CD14-positive monocyte (primary cell): Measurements from ENCODE around the gene KRT2. TPM values are rescaled to one million over a fixed set of nuclear protein-coding genes. Genes with fewer than 3 reads are reported as not detected.

Source experiments
- DNase-seq, 3 donors: peaks; one replicate each; pipeline ENCODE4 v3.0.0-alpha.2; 2011 to 2022
- H2AFZ ChIP-seq: 2 replicates; pipeline ENCODE4 v1.6.0; 2012; ENCODE audit warnings: mild to moderate bottlenecking, low read depth, low read length, inconsistent platforms; ENCODE audit not compliant: insufficient read depth, poor library complexity, severe bottlenecking
- H3K27ac ChIP-seq, 2 donors: 1 replicate in 1 of 2; 2 replicates in 1 of 2; pipeline ENCODE4 v1.5.1; 2012 to 2013; ENCODE audit warnings: low read length in 2 of 2, control low read depth in 1 of 2, inconsistent platforms in 1 of 2, low read depth in 1 of 2, mild to moderate bottlenecking in 1 of 2
- H3K27me3 ChIP-seq, 2 donors: one replicate each; pipeline versions ENCODE4 v1.6.0 to v1.6.1; 2011 to 2013; ENCODE audit warnings: low read length in 2 of 2; ENCODE audit not compliant: control insufficient read depth in 2 of 2, insufficient read depth in 2 of 2
- H3K36me3 ChIP-seq, 2 donors: replicated peaks in 1 of 2; 1 replicate in 1 of 2; 2 replicates in 1 of 2; pipeline versions ENCODE4 v1.5.1 to v1.6.1; 2012 to 2013; ENCODE audit warnings: low read length in 2 of 2, control low read depth in 1 of 2, inconsistent platforms in 1 of 2, mild to moderate bottlenecking in 1 of 2; ENCODE audit not compliant: insufficient read depth in 2 of 2, control insufficient read depth in 1 of 2
- H3K4me1 ChIP-seq, 2 donors: 1 replicate in 1 of 2; 2 replicates in 1 of 2; pipeline versions ENCODE4 v1.5.1 to v1.6.1; 2012 to 2013; ENCODE audit warnings: low read length in 2 of 2, control low read depth in 1 of 2, inconsistent platforms in 1 of 2, mild to moderate bottlenecking in 1 of 2, moderate library complexity in 1 of 2; ENCODE audit not compliant: insufficient read depth in 2 of 2, control insufficient read depth in 1 of 2
- H3K4me2 ChIP-seq: replicated peaks from 2 replicates; pipeline ENCODE3; 2012; ENCODE audit warnings: low read length, moderate library complexity, mild to moderate bottlenecking; ENCODE audit not compliant: poor library complexity, severe bottlenecking; ENCODE audit errors: extremely low read depth
- H3K4me3 ChIP-seq, 3 experiments: fragments of 200-600 bp in 1 of 3; sonication (generic) in 1 of 3; replicated peaks in 1 of 3; 1 replicate in 2 of 3; 2 replicates in 1 of 3; pipeline ENCODE4 v1.5.1; 2011 to 2013; ENCODE audit warnings: low read length in 3 of 3, mild to moderate bottlenecking in 3 of 3, control low read depth in 2 of 3, low read depth in 2 of 3, inconsistent platforms in 1 of 3, moderate library complexity in 1 of 3
- H3K79me2 ChIP-seq: 2 replicates; pipeline ENCODE4 v1.6.0; 2012; ENCODE audit warnings: mild to moderate bottlenecking, control low read depth, inconsistent platforms, low read length, moderate library complexity; ENCODE audit not compliant: insufficient read depth
- H3K9ac ChIP-seq: 2 replicates; pipeline ENCODE4 v1.6.0; 2017; ENCODE audit warnings: low read length, mild to moderate bottlenecking; ENCODE audit not compliant: insufficient read depth, poor library complexity, severe bottlenecking
- H3K9me3 ChIP-seq, 2 donors: replicated peaks in 1 of 2; 1 replicate in 1 of 2; 2 replicates in 1 of 2; pipeline versions ENCODE4 v1.5.1 to v1.6.1; 2012 to 2013; ENCODE audit warnings: low read length in 2 of 2, control low read depth in 1 of 2; ENCODE audit not compliant: control insufficient read depth in 1 of 2, insufficient read depth in 1 of 2
- H4K20me1 ChIP-seq: 2 replicates; pipeline ENCODE4 v1.6.0; 2012; ENCODE audit warnings: mild to moderate bottlenecking, low read length, control low read depth, moderate library complexity; ENCODE audit not compliant: insufficient read depth
- H3K27ac Mint-ChIP-seq, 7 donors: one replicate each; pipeline ENCODE4 v1.8.0; 2020; ENCODE audit warnings: mild to moderate bottlenecking in 7 of 7, mixed read lengths in 7 of 7, moderate library complexity in 6 of 7, inconsistent platforms in 2 of 7
- H3K27me3 Mint-ChIP-seq, 3 donors: one replicate each; pipeline ENCODE4 v1.8.0; 2021 to 2022; ENCODE audit warnings: low read depth in 3 of 3, mild to moderate bottlenecking in 3 of 3, mixed read lengths in 3 of 3, moderate library complexity in 3 of 3, inconsistent platforms in 1 of 3
- H3K36me3 Mint-ChIP-seq, 2 donors: one replicate each; pipeline ENCODE4 v1.8.0; 2020; ENCODE audit warnings: mixed read lengths in 2 of 2, inconsistent platforms in 1 of 2, mild to moderate bottlenecking in 1 of 2
- H3K4me1 Mint-ChIP-seq: one replicate; pipeline ENCODE4 v1.8.0; 2020; ENCODE audit warnings: mild to moderate bottlenecking, mixed read lengths
- H3K4me3 Mint-ChIP-seq, 2 donors: one replicate each; pipeline ENCODE4 v1.8.0; 2020; ENCODE audit warnings: mild to moderate bottlenecking in 2 of 2, mixed read lengths in 2 of 2, moderate library complexity in 1 of 2
- H3K9me3 Mint-ChIP-seq, 7 donors: one replicate each; pipeline ENCODE4 v1.8.0; 2020 to 2022; ENCODE audit warnings: mixed read lengths in 7 of 7, mild to moderate bottlenecking in 6 of 7, moderate library complexity in 6 of 7, inconsistent platforms in 2 of 7
- WGBS: methylation state at CpG from one replicate; pipeline ENCODE4 v1.1.5; 2013; ENCODE audit warnings: missing lambda C conversion rate; ENCODE audit not compliant: insufficient coverage; 5-methylcytosine and 5-hydroxymethylcytosine counted together
- intact Hi-C, 2 donors: fragments of 100-400 bp; cut with micrococcal nuclease; formaldehyde crosslinking; loops; one replicate each; pipeline versions ENCODE4 v1.15.0 to v1.15.1; 2023
- polyA plus RNA-seq, 3 donors: library from polyadenylated mRNA; depleted of rRNA in 1 of 3; unstranded in 2 of 3; stranded (reverse) in 1 of 3; fragments of 300-500 nt in 2 of 3; fragments of >200 nt in 1 of 3; fragmentation: Illumina TruSeq in 2 of 3; gene quantifications; 1 replicate in 2 of 3; 2 replicates in 1 of 3; pipeline ENCODE4 v1.2.3, GENCODE V29; 2012 to 2021
- TF ChIP-seq, protein P1 (sequence below): fragments of 200-600 bp; IDR thresholded peaks from one replicate; pipeline ENCODE4 v1.8.0; 2022; ENCODE audit warnings: antibody characterized with exemption, mild to moderate bottlenecking

KRT2 gene
- polyA plus RNA-seq, 3 donors: not detected

- H3K9me3 ChIP-seq: no peaks in the 10 kb centered on the region
- Mint-ChIP-seq H3K36me3 (no peaks in the 10 kb centered on the region), H3K4me3 (no peak overlapping the region), H3K27ac (no peak overlapping the region), H3K27me3 (peaks cover 0 to 2% (median 0%) of the 10 kb centered on the region in 3 donors), H3K9me3 (no peaks in the 10 kb centered on the region), H3K4me1 (no peaks in the 10 kb centered on the region)
- H3K9ac ChIP-seq: no peak overlapping the region
- TF ChIP-seq, protein P1, sequence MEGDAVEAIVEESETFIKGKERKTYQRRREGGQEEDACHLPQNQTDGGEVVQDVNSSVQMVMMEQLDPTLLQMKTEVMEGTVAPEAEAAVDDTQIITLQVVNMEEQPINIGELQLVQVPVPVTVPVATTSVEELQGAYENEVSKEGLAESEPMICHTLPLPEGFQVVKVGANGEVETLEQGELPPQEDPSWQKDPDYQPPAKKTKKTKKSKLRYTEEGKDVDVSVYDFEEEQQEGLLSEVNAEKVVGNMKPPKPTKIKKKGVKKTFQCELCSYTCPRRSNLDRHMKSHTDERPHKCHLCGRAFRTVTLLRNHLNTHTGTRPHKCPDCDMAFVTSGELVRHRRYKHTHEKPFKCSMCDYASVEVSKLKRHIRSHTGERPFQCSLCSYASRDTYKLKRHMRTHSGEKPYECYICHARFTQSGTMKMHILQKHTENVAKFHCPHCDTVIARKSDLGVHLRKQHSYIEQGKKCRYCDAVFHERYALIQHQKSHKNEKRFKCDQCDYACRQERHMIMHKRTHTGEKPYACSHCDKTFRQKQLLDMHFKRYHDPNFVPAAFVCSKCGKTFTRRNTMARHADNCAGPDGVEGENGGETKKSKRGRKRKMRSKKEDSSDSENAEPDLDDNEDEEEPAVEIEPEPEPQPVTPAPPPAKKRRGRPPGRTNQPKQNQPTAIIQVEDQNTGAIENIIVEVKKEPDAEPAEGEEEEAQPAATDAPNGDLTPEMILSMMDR: no peak
- intact Hi-C loops: no loop called here
- 73% methylated on average over 1 of the region's 4 CpGs for WGBS
- H3K36me3 ChIP-seq: no peaks in the 10 kb centered on the region
- no peak overlapping the region for H2AFZ ChIP-seq
- no peaks in the 10 kb centered on the region for H3K27me3 ChIP-seq
- no peak overlapping the region for H3K4me2 ChIP-seq
- H3K4me1 ChIP-seq: no peaks in the 10 kb centered on the region
- no peaks in the 10 kb centered on the region for H3K79me2 ChIP-seq
- DNase-seq: no peak
- no peak overlapping the region for H3K27ac ChIP-seq
- H3K4me3 ChIP-seq: no peak overlapping the region
- no peaks in the 10 kb centered on the region for H4K20me1 ChIP-seq
Observed at GRCh38 chr12:52674433-52674775, 22.4 kb upstream of the KRT2 start.

DNA sequence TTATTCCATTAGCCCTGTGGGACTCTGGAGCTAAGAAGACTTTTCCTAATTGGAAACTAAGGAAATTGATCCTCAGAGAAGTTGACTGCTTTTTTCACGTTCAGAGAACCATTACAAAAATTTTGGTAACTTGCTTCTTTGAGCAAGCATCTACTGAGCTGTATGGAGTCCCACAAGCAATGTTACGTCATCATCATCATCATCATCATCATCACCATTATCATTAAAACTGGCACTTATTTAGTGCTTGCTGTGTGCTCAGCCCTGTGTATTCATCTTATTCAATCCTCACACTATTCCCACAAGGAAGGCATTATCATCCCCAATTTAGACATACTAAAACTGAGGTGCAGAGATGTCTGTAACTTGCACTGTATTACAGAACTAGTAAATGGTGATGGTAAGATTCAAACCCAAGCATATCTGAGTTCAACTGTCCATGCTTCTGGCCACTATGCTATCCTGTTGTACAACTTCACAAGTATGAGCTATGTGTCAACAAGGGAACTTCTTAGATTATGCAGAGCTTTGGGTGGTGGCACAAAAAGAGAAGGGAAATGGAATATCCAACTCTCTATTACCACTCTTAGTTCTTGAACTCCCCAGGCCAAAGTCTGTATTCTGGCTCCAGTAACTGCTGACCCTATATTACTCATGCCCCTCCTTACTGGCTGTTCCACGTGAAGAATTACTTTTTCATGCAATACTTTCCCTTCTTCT lies 21.9 kb upstream of the KRT2 start:
- no peaks in the 10 kb centered on the region for H3K4me1 Mint-ChIP-seq
- Histone ChIP-seq H3K9ac (no peak overlapping the region), H3K4me2 (no peak overlapping the region), H3K27me3 (no peaks in the 10 kb centered on the region), H2AFZ (no peak overlapping the region), H3K27ac (no peak overlapping the region), H3K4me1 (no peaks in the 10 kb centered on the region), H3K4me3 (no peak overlapping the region), H4K20me1 (no peaks in the 10 kb centered on the region), H3K36me3 (no peaks in the 10 kb centered on the region), H3K79me2 (no peaks in the 10 kb centered on the region), H3K9me3 (no peaks in the 10 kb centered on the region)
- peaks cover 0 to 2% (median 0%) of the 10 kb centered on the region in 3 donors for H3K27me3 Mint-ChIP-seq
- H3K4me3 Mint-ChIP-seq: no peak overlapping the region
- TF ChIP-seq, protein P1: no peak
- WGBS: 85% methylated on average over 3 of the region's 3 CpGs
- H3K36me3 Mint-ChIP-seq: no peaks in the 10 kb centered on the region
- no peaks in the 10 kb centered on the region for H3K9me3 Mint-ChIP-seq
- no peak for DNase-seq
- no peak overlapping the region for H3K27ac Mint-ChIP-seq
- intact Hi-C loops: no loop called here
